Stimulated activated memory B cell treated with anti-CD40 and anti-IgM and Interleukin-4, amounts not matched to agents 10 μg/mL and 1 μg/mL and 100 μg/mL, for 72 hours (primary cell): ENCODE data around the gene AFAP1.

Experiments
- ATAC-seq: fragments of 150-1000 bp; cut with Tn5 transposase; 2 replicates; pipeline ENCODE4 v1.10.0; 2021
- H3K27ac Mint-ChIP-seq: one replicate; pipeline ENCODE4 v1.8.0; 2022; ENCODE audit warnings: mild to moderate bottlenecking, mixed read lengths
- H3K27me3 Mint-ChIP-seq: one replicate; pipeline ENCODE4 v1.8.0; 2022; ENCODE audit warnings: mixed read lengths
- H3K36me3 Mint-ChIP-seq: one replicate; pipeline ENCODE4 v1.8.0; 2022; ENCODE audit warnings: mixed read lengths
- H3K4me1 Mint-ChIP-seq: one replicate; pipeline ENCODE4 v1.8.0; 2022; ENCODE audit warnings: mixed read lengths
- H3K4me3 Mint-ChIP-seq: one replicate; pipeline ENCODE4 v1.8.0; 2022; ENCODE audit warnings: mild to moderate bottlenecking, moderate library complexity, mixed read lengths
- H3K9me3 Mint-ChIP-seq: one replicate; pipeline ENCODE4 v1.8.0; 2022; ENCODE audit warnings: mixed read lengths

Gene AFAP1

GRCh38 chr4:7735395-7735794, 204.3 kb downstream of the AFAP1 start:
- no peak for ATAC-seq
- H3K27me3 Mint-ChIP-seq = no peaks in the 10 kb centered on the region
- no peak overlapping the region for H3K4me3 Mint-ChIP-seq
- H3K4me1 Mint-ChIP-seq = no peaks in the 10 kb centered on the region
- no peaks in the 10 kb centered on the region for H3K36me3 Mint-ChIP-seq
- no peaks in the 10 kb centered on the region for H3K9me3 Mint-ChIP-seq
- H3K27ac Mint-ChIP-seq = no peak overlapping the region

DNA sequence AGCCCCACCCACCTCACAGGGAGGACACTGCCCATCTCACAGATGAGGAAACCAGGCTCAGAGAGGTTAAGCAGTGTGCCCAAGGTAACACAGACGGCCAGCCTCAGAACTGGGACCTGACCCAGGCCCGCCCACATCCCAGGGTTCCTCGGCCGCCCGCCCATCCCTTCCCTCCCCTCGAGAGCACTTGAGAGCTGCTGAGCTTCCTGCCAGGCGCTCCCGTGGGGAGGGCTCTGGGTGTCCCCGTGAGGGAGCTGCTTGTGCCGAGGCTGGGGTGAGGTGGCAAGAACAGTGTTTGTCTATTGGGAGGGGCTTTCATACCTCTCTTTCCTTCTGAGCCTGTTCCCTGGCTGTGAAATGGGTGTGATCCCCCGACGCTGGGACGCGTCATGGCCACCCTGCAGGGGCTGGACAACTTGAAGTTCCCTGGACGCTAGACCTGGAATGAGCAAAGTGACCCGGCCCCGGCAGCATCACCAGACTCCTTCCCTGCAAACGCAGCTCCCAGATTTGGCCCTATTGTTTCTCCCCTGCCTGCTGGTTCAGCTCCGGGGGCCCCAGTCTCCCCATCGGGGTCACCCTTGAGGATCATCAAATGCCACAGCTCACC, 204.9 kb downstream of the AFAP1 start:
- H3K36me3 Mint-ChIP-seq = no peaks in the 10 kb centered on the region
- no peak overlapping the region for H3K27ac Mint-ChIP-seq
- no peak overlapping the region for H3K4me3 Mint-ChIP-seq

GRCh38 chr4:7733801-7734650, 205.6 kb downstream of the AFAP1 start:
- Mint-ChIP-seq H3K9me3 (no peaks in the 10 kb centered on the region), H3K27ac (no peak overlapping the region), H3K27me3 (peaks cover 6% of the 10 kb centered on the region), H3K36me3 (no peaks in the 10 kb centered on the region), H3K4me1 (no peaks in the 10 kb centered on the region), H3K4me3 (no peak overlapping the region)
- no peak for ATAC-seq

More for the DNA sequence above, 204.9 kb downstream of the AFAP1 start:
- no peaks in the 10 kb centered on the region for H3K4me1 Mint-ChIP-seq
- H3K27me3 Mint-ChIP-seq = no peaks in the 10 kb centered on the region
- no peaks in the 10 kb centered on the region for H3K9me3 Mint-ChIP-seq
- ATAC-seq = no peak

GRCh38 chr4:7733201-7733600, 206.5 kb downstream of the AFAP1 start:
- H3K36me3 Mint-ChIP-seq = no peaks in the 10 kb centered on the region
- no peak for ATAC-seq
- no peak overlapping the region for H3K27ac Mint-ChIP-seq
- H3K9me3 Mint-ChIP-seq = no peaks in the 10 kb centered on the region
- no peaks in the 10 kb centered on the region for H3K4me1 Mint-ChIP-seq
- no peak overlapping the region for H3K4me3 Mint-ChIP-seq
- peaks cover 14% of the 10 kb centered on the region for H3K27me3 Mint-ChIP-seq

- H3K27me3 Mint-ChIP-seq = peaks cover 17% of the 10 kb centered on the region
- no peaks in the 10 kb centered on the region for H3K9me3 Mint-ChIP-seq
- H3K4me3 Mint-ChIP-seq = no peak overlapping the region
- no peaks in the 10 kb centered on the region for H3K4me1 Mint-ChIP-seq
- no peaks in the 10 kb centered on the region for H3K36me3 Mint-ChIP-seq
- H3K27ac Mint-ChIP-seq = no peak overlapping the region
- no peak for ATAC-seq
Observed at GRCh38 chr4:7732263-7732662, 207.4 kb downstream of the AFAP1 start.

- H3K27me3 Mint-ChIP-seq = peaks cover 17% of the 10 kb centered on the region
- H3K4me1 Mint-ChIP-seq = no peaks in the 10 kb centered on the region
- H3K36me3 Mint-ChIP-seq = no peaks in the 10 kb centered on the region
- H3K4me3 Mint-ChIP-seq = no peak overlapping the region
- no peak overlapping the region for H3K27ac Mint-ChIP-seq
- no peaks in the 10 kb centered on the region for H3K9me3 Mint-ChIP-seq
- ATAC-seq = no peak
Observed at GRCh38 chr4:7731437-7731836, 208.2 kb downstream of the AFAP1 start.

GRCh38 chr4:7727749-7728148, 211.9 kb downstream of the AFAP1 start:
- Mint-ChIP-seq H3K4me1 (no peaks in the 10 kb centered on the region), H3K36me3 (no peaks in the 10 kb centered on the region), H3K27ac (no peak overlapping the region), H3K4me3 (no peak overlapping the region), H3K27me3 (peaks cover 17% of the 10 kb centered on the region), H3K9me3 (peaks cover 11% of the 10 kb centered on the region)
- no peak for ATAC-seq

- no peak overlapping the region for H3K4me3 Mint-ChIP-seq
- H3K27me3 Mint-ChIP-seq = peaks cover 17% of the 10 kb centered on the region
- no peaks in the 10 kb centered on the region for H3K36me3 Mint-ChIP-seq
- no peak for ATAC-seq
- H3K27ac Mint-ChIP-seq = no peak overlapping the region
- H3K4me1 Mint-ChIP-seq = no peaks in the 10 kb centered on the region
- H3K9me3 Mint-ChIP-seq = peaks cover 11% of the 10 kb centered on the region
Observed at GRCh38 chr4:7726665-7727413, 212.8 kb downstream of the AFAP1 start.

DNA sequence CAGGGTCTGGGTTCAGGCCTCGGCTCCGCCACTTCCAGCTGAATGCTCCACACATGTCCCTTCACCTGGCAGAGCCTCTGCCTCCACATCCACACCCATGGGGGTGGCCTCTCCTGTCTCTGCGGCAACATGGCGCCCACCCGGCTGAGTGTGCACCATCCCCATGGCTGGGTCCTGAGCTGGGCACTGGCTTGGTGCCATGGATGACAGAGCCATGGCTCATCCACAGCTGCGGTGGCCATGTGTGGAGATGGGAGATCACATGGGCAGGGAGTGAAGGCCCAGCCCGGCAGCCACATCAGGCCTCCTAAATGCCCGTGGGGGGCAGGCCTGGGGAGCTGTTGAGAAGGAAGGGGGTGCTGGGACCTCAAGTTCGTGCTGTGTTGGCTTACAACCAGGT, 213.7 kb downstream of the AFAP1 start:
- H3K27ac Mint-ChIP-seq = no peak overlapping the region
- peaks cover 17% of the 10 kb centered on the region for H3K27me3 Mint-ChIP-seq
- H3K4me1 Mint-ChIP-seq = no peaks in the 10 kb centered on the region
- peaks cover 11% of the 10 kb centered on the region for H3K9me3 Mint-ChIP-seq
- no peak for ATAC-seq
- no peaks in the 10 kb centered on the region for H3K36me3 Mint-ChIP-seq
- no peak overlapping the region for H3K4me3 Mint-ChIP-seq

GRCh38 chr4:7723625-7724024, 216.0 kb downstream of the AFAP1 start:
- Mint-ChIP-seq H3K4me3 (no peak overlapping the region), H3K27me3 (peaks cover 11% of the 10 kb centered on the region), H3K36me3 (no peaks in the 10 kb centered on the region), H3K9me3 (peaks cover 11% of the 10 kb centered on the region), H3K27ac (no peak overlapping the region), H3K4me1 (no peaks in the 10 kb centered on the region)
- ATAC-seq = no peak

DNA sequence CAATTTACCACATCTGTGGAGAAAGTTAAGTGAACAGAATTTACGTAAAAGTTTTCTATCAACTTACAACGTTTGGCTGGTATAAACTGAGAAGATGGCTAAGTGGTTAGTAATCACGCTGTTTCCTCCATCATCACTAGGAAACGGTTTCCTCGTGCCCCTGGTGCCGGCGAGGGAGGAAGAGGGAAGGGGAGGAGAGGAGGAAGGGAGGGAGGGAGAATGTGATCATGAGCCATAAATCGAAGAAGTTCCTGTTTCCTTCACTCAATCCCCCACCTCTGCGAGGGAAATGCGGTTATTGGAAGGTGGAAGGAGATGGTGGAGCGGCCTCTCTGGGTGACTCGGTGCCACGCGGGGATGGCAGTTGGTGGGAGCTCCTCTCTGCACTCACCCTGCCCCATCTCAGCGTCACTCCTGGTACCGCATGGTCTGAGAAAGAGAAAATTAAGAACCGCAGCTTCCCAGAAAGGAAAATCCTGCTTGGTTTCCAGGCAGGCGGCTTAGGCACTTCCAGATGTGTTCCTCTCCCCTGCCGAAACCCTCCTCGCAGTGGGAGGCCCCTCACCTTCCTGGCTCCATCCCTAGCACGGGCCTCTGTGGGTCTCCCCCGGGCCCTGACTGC, 216.8 kb downstream of the AFAP1 start:
- peaks cover 11% of the 10 kb centered on the region for H3K9me3 Mint-ChIP-seq
- no peaks in the 10 kb centered on the region for H3K36me3 Mint-ChIP-seq
- H3K4me1 Mint-ChIP-seq = no peaks in the 10 kb centered on the region
- no peak for ATAC-seq
- H3K4me3 Mint-ChIP-seq = no peak overlapping the region
- no peak overlapping the region for H3K27ac Mint-ChIP-seq
- peaks cover 11% of the 10 kb centered on the region for H3K27me3 Mint-ChIP-seq

GRCh38 chr4:7721984-7722551, 217.6 kb downstream of the AFAP1 start:
- Mint-ChIP-seq H3K4me1 (no peaks in the 10 kb centered on the region), H3K4me3 (no peak overlapping the region), H3K27me3 (peaks cover 19% of the 10 kb centered on the region), H3K27ac (no peak overlapping the region), H3K9me3 (peaks cover 11% of the 10 kb centered on the region), H3K36me3 (no peaks in the 10 kb centered on the region)
- no peak for ATAC-seq

GRCh38 chr4:7719354-7720174, 220.1 kb downstream of the AFAP1 start:
- ATAC-seq = no peak
- Mint-ChIP-seq H3K4me3 (no peak overlapping the region), H3K36me3 (peaks cover 5% of the 10 kb centered on the region), H3K4me1 (no peaks in the 10 kb centered on the region), H3K9me3 (peaks cover 18% of the 10 kb centered on the region), H3K27ac (no peak overlapping the region), H3K27me3 (peaks cover 42% of the 10 kb centered on the region)

DNA sequence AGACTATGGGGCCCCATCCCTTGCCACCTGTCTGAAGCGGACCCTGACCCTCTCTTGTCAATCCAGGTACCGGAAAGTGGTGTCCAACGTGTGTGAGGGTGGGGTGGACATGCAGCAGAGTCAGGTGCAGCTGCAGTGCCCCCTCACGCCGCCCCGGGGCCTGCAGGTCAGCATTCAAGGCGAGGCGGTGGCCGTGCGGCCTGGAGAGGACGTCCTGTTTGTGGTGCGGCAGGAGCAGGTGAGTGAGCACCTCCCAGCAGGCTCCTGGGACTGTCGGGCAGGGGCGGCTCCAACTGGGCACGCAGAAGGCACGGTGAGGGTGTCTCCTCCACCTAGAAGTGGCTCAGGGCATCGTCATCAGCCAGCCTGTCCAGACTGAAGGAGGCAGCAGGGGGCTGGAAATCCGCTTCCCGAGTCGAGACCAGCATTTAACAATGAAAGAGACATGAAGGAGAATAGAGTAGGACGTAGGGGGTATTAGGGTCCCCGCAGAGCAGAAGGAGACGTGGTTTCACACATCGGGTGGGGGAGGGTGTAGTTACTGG, 221.6 kb downstream of the AFAP1 start:
- no peak for ATAC-seq
- peaks cover 5% of the 10 kb centered on the region for H3K36me3 Mint-ChIP-seq

More for the DNA sequence above, 221.6 kb downstream of the AFAP1 start:
- Mint-ChIP-seq H3K9me3 (peaks cover 9% of the 10 kb centered on the region), H3K27me3 (peaks cover 42% of the 10 kb centered on the region), H3K4me3 (no peak overlapping the region), H3K27ac (no peak overlapping the region), H3K4me1 (no peaks in the 10 kb centered on the region)
